NCI-H2196 (cell line): Measurements from ENCODE around the gene CYFIP2.
A peak's percentile ranks its signal among the peaks of the same experiment; 100 is the strongest.

Experiments
- DNase-seq: peaks from one replicate; lab custom pipeline; 2025; ENCODE audit not compliant: unreplicated experiment; lab: John Stamatoyannopoulos, UW

Gene CYFIP2

DNA sequence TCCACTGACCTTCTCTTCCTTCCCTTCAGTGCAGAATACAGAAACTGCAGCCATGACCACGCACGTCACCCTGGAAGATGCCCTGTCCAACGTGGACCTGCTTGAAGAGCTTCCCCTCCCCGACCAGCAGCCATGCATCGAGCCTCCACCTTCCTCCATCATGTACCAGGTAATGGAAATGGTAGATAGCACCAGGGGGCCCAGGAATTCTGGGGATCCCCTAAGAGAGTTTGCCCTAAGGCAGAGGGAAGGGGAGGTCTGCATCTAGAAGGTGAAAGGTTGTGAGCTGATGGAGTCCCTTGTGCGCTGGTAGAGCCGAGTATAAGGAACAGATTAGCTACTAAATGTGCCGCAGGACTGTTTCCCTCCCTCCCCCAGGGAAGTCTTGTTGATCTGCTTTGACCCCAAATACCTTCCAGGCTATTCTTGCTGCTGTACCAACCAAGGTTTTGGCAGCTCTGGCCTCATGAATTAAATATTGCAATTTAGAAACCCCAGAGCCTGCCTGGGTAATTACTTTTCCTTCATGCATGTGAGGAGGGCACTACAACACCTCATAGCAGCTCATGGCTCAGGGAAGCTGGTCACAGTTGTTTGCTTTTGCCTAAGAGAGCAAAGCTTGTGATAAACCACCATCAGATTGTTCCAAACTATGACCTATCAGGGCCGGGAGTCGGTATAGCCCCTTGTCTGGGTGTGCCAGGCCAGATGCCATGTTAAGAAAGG, 19.6 kb downstream of the CYFIP2 start:
- no peak for DNase-seq

- DNase-seq: no peak
Measured at GRCh38 chr5:157286761-157287211, 20.9 kb downstream of the CYFIP2 start.

GRCh38 chr5:157288405-157289163, 22.7 kb downstream of the CYFIP2 start:
- DNase-seq: no peak

DNA sequence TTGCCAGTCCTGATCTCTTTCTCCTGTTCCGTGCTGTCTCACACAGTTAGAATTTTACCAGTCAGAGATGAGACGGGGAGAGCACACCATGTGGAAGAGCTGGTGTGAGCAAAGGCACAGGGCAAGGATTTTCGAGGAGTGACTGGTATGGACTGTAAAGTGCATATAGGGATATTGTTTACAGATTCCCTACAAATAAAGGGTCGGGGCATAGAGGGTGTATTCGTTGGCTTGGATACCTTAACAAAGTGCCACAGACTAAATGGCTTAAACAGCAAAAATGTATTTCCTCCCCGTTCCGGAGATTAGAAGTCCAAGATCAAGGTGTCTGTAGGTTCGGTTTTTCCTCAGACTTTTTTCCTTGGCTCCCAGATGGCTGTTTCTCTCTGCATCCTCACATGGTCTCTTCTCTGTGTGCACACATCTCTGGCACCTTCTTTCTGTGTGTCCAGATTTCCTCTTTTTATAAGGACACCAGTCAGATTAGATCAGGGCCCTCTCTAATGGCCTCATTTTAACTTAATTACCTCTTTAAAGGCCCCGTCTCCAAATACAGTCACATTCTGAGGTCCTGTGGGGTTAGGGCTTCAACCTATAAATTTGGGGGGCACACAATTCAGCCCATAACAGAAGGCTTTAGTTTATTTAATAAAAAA, 23.4 kb downstream of the CYFIP2 start:
- DNase-seq: no peak

DNA sequence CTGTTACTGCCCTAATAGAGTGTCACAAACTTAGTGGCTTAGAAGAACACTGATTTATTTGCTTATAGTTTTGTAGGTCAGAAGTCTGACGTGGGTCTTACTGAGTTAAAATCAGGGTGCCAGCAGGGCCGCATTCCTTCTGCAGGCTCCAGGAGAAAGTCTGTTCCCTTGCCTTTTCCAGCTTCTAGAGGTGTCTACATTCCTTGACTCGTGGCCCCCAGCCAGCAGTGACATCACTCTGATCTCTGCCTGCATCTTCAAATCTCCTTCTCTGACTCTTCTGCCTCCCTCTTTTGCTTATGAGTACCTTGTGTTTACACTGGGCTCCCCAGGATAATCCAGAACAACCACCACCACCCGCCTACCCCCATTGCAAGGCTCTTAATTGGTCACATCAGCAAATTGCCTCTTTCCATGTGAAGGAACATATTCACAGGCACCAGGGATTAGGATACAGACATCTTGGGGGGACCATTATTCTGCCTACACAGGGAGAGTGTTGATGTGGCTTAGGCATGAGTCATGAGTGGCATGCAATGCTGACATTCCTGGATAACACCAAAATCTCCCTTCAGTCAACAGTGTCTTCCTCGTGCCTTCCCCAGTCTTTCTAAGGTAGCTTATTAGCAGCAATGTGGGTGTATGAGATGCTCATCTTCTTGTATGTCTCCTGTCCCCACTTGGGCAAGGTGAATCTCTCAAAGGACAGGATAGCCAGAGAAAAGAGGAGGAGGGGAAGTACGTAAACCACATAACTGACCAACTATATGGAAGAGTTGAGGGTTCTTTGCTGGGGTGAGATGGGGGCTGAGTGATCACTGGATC, 24.4 kb downstream of the CYFIP2 start:
- DNase-seq: no peak

DNA sequence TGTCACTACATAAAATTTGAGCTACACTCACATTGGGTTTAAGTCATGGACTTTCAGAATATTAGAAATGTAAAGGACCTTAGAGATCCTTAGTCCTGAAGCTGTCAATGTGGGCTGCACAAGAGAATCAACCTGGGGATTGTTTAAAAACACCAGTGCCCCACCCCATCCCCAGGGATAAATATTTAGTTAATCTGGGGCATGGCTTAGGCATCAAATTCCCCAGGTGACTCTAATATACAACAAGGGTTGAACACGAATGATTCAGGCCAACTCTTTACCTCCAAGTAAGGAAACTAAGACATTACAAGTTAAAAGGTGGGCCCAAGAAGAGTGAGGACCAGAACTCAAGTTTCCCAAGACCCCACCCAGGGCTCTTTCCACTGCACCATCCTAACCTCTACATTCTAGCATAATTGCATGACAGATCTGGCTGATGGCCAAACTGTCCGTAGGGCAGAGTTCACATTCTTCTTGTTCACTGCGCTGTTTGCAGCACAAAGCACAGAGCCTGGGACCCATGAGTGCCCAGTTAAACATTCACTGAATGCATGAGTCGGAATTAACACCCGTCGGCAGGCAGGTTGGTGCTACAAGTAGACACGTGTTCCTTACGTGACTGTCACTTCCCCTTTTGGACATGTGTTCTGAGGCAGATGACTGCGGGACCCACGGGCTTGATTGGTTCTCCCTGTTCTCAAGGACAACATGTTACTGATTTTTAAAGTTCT, 25.2 kb downstream of the CYFIP2 start:
- DNase-seq: no peak

GRCh38 chr5:157292599-157292998, 26.7 kb downstream of the CYFIP2 start:
- DNase-seq: no peak

DNA sequence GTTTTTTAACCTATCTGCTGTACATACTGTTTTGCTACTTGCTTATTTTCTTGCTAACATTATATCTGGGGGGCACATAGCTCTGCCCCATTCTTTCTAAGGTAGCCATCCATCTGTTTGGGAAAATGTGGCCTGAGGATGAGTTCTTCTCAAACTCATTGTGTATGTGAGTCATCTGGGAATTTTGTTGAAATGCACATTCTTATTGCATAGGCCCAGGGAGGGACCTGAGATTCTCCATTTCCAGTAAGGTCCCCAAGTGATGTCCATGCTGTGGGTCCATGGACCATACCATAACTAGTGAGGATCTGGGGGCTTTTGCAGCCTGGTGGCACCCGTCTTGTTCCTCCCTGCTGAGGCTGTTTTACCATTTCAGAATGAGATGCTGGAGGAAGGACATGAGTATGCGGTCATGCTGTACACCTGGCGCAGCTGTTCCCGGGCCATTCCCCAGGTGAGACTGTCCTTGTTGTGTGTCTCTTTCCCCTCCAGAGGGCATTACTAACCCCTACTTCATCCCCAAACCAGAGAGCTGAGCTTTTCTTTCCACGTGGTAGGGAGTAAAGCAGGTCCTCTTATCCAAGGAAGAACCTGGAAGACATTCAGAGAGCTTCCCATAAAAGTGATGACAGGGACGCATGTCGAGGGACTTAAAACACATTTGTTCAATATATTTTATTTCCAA, 28.6 kb downstream of the CYFIP2 start:
- DNase-seq: no peak

DNA sequence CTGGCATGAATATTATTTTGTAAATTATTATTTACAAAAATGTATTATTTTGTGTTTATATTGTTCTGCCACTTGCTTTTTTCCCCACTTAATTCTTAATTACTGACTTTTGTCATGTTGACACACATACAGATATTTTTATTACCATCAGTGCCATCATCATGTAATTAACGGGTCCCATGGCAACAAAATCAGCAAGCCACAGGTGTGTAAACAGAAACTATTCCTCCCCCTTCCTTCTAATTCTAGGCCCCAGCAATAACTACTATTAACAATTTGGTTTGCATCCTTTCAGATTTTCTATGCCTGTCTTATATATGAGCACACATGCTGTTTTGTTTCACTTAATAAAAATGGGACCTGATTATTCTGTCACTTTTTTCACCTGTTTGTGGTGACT, 29.3 kb downstream of the CYFIP2 start:
- peak; percentile 24 for DNase-seq

DNA sequence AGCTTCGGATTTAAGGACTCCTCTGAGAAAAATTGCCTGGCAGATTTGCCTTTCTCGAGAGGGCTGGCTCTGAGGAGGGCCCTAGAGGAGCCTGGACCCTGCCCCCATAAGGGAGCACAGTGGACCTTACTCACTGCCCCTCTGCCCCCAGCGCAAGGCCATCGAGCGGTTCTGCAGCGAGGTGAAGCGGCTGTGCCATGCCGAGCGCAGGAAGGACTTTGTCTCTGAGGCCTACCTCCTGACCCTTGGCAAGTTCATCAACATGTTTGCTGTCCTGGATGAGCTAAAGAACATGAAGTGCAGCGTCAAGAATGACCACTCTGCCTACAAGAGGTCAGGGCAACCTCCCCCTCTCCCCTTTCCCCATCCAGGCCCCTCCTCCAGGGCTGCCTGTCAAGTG, 34.6 kb downstream of the CYFIP2 start:
- DNase-seq: no peak

DNA sequence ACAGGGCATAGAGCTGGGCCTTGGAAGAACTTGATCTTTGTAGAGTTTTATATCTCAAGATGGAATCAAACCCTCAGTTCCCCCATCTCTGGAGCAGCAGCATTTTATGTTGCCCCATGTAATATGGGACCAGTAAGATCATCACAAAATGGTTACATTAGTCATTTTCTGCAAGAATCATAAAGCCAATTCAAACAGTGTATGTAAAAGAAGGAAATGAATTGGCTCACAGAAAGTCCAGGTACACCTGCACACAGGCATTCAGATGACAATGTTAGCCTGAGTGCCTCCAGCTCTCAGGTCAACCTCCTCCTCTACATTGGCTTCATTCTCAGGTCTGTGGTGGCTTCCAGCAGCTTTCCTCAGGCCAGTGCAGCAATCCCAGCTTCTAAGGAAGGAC, 35.1 kb downstream of the CYFIP2 start:
- DNase-seq: no peak

DNA sequence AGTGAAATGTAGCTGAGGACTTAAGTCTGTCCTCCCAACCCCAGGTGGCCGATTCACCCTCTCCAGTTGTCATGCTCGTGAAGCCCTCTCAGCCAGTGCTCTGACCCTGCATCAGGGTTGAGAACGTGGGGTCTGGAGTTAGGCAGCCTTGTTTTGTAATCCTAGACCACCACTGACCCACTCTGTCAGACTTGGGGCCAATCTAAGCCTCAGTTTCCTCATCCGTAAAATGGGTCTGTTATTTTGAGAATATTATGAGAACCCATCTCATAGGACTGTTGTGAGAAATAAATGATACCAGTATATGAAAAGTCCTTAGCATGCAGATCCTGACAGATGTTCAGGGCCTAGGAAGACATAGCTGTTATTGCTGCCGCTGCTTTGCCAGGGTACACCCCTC, 37.1 kb downstream of the CYFIP2 start:
- DNase-seq: no peak

GRCh38 chr5:157303667-157304327, 37.9 kb downstream of the CYFIP2 start:
- DNase-seq: peak; percentile 17

DNA sequence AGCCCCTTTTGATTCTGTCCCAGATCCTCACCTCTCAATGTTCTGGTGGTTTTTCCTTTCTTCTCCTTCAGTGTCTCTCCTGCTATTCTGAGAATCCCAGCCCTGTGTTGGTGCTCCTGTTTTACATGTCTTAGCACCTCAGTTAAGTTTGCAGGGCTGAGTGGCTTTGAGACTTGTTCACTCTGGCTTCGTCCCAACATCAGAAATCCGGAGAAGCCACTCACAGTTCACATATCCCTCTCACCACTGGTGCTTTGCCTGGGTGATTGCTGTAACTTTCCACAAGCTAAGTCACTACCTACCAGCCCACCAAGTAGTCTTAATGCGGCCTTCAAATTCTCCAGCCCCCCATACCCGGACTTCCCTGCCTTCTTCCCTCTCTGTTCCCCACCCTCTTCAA, 40.2 kb downstream of the CYFIP2 start:
- no peak for DNase-seq

GRCh38 chr5:157306692-157307471, 41.0 kb downstream of the CYFIP2 start:
- DNase-seq: no peak

- no peak for DNase-seq
Measured at GRCh38 chr5:157308836-157309465, 43.0 kb downstream of the CYFIP2 start.

GRCh38 chr5:157309796-157310195, 43.9 kb downstream of the CYFIP2 start:
- no peak for DNase-seq

DNA sequence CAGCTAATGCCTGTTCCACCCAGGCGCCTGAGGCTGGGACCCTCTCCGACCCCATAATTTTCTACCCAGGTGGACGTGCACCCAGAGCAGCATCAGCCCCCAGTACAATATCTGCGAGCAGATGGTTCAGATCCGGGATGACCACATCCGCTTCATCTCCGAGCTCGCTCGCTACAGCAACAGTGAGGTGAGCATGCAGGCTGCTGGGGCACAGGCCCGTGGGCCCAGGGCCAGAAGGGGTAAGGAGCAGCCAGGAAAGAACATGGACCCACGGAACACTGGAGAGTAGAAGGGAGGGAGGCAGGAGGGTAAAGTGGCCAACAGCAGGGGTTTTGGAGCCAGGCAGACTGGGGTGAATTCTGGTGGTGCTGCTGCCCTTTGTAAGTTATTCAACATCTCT, 45.7 kb downstream of the CYFIP2 start:
- DNase-seq: no peak
